Neuronal stem cell (in vitro differentiated cells): ENCODE results near the gene SIVA1.

ENCODE experiments used
- DNase-seq: peaks from one replicate; pipeline ENCODE4 v3.0.0-alpha.2; 2013; ENCODE audit warnings: low spot score
- H2AFZ ChIP-seq: one replicate; pipeline ENCODE4 v1.6.1; 2013; ENCODE audit warnings: mild to moderate bottlenecking, low read length, inconsistent platforms
- H2AK5ac ChIP-seq: 2 replicates; pipeline ENCODE4 v1.6.1; 2013; ENCODE audit warnings: low read depth, mild to moderate bottlenecking, inconsistent platforms, low read length, moderate library complexity, mixed read lengths
- H2BK120ac ChIP-seq: 2 replicates; pipeline ENCODE4 v1.6.1; 2013; ENCODE audit warnings: low read depth, mild to moderate bottlenecking, inconsistent platforms, low read length, moderate library complexity, mixed read lengths
- H2BK12ac ChIP-seq: one replicate; pipeline ENCODE4 v1.6.1; 2013; ENCODE audit warnings: low read length, inconsistent platforms
- H2BK15ac ChIP-seq: 2 replicates; pipeline ENCODE4 v1.6.1; 2013; ENCODE audit warnings: mild to moderate bottlenecking, low read length, inconsistent platforms, mixed read lengths
- H2BK5ac ChIP-seq: one replicate; pipeline ENCODE4 v1.6.1; 2013; ENCODE audit warnings: inconsistent platforms, mild to moderate bottlenecking, low read length, moderate library complexity
- H3K14ac ChIP-seq: one replicate; pipeline ENCODE4 v1.6.1; 2013; ENCODE audit warnings: low read length, inconsistent platforms
- H3K18ac ChIP-seq: 2 replicates; pipeline ENCODE4 v1.6.1; 2013; ENCODE audit warnings: low read length, inconsistent platforms
- H3K23ac ChIP-seq: 2 replicates; pipeline ENCODE4 v1.6.1; 2013; ENCODE audit warnings: low read depth, mild to moderate bottlenecking, mixed read lengths, low read length, inconsistent platforms; ENCODE audit not compliant: poor library complexity
- H3K27ac ChIP-seq: replicated peaks from 3 replicates; pipeline ENCODE4 v1.5.1; 2013; ENCODE audit warnings: low read length, inconsistent platforms
- H3K27me3 ChIP-seq, 3 experiments: 2 replicates each; pipeline ENCODE4 v1.6.1; 2013; ENCODE audit warnings: low read length in 3 of 3, mild to moderate bottlenecking in 2 of 3, inconsistent platforms in 1 of 3, low read depth in 1 of 3, mixed read lengths in 1 of 3, moderate library complexity in 1 of 3; ENCODE audit not compliant: control insufficient read depth in 3 of 3, insufficient read depth in 3 of 3
- H3K36me3 ChIP-seq, 2 donors: replicated peaks in 1 of 2; 2 replicates each; pipeline ENCODE4 v1.6.1; 2013; ENCODE audit warnings: low read length in 2 of 2; ENCODE audit not compliant: control insufficient read depth in 2 of 2, insufficient read depth in 2 of 2
- H3K4ac ChIP-seq: 2 replicates; pipeline ENCODE4 v1.6.1; 2013; ENCODE audit warnings: inconsistent platforms, mild to moderate bottlenecking, low read length, moderate library complexity
- H3K4me1 ChIP-seq, 2 donors: 1 replicate in 1 of 2; 2 replicates in 1 of 2; pipeline ENCODE4 v1.6.1; 2013; ENCODE audit warnings: low read length in 2 of 2, low read depth in 1 of 2; ENCODE audit not compliant: control insufficient read depth in 2 of 2, insufficient read depth in 1 of 2
- H3K4me2 ChIP-seq: one replicate; pipeline ENCODE4 v1.6.1; 2013; ENCODE audit warnings: mild to moderate bottlenecking, low read length, inconsistent platforms; ENCODE audit not compliant: insufficient read depth, poor library complexity, severe bottlenecking
- H3K4me3 ChIP-seq, 2 donors: 2 replicates each; pipeline ENCODE4 v1.5.1; 2013; ENCODE audit warnings: low read length in 2 of 2, mild to moderate bottlenecking in 2 of 2, inconsistent platforms in 1 of 2, moderate library complexity in 1 of 2
- H3K79me1 ChIP-seq: one replicate; pipeline ENCODE4 v1.6.1; 2013; ENCODE audit warnings: low read depth, mild to moderate bottlenecking, inconsistent platforms, low read length, moderate library complexity
- H3K9ac ChIP-seq: one replicate; pipeline ENCODE4 v1.6.1; 2013; ENCODE audit warnings: mild to moderate bottlenecking, low read depth, low read length, inconsistent platforms; ENCODE audit not compliant: poor library complexity
- H3K9me3 ChIP-seq, 2 donors: replicated peaks in 1 of 2; 2 replicates each; pipeline versions ENCODE3 to v1.6.1; 2013; ENCODE audit warnings: low read length in 2 of 2, mild to moderate bottlenecking in 2 of 2, inconsistent platforms in 1 of 2, low read depth in 1 of 2, mixed read lengths in 1 of 2, moderate library complexity in 1 of 2; ENCODE audit not compliant: control insufficient read depth in 2 of 2, insufficient read depth in 1 of 2
- H4K8ac ChIP-seq: one replicate; pipeline ENCODE4 v1.6.1; 2013; ENCODE audit warnings: low read depth, mild to moderate bottlenecking, inconsistent platforms, low read length, moderate library complexity
- H4K91ac ChIP-seq: one replicate; pipeline ENCODE4 v1.6.1; 2013; ENCODE audit warnings: low read length, low read depth, mild to moderate bottlenecking, inconsistent platforms; ENCODE audit not compliant: poor library complexity
- WGBS, 2 donors: extraction: QIAGEN DNeasy Blood & Tissue Kit; methylation state at CpG; one replicate each; pipeline ENCODE4 v1.1.7; 2013; ENCODE audit warnings: missing lambda C conversion rate in 2 of 2, mixed read lengths in 1 of 2; ENCODE audit not compliant: insufficient read length in 2 of 2, insufficient replicate concordance in 1 of 2; ENCODE audit errors: extremely low coverage in 2 of 2; 5-methylcytosine and 5-hydroxymethylcytosine counted together

Gene SIVA1

DNA sequence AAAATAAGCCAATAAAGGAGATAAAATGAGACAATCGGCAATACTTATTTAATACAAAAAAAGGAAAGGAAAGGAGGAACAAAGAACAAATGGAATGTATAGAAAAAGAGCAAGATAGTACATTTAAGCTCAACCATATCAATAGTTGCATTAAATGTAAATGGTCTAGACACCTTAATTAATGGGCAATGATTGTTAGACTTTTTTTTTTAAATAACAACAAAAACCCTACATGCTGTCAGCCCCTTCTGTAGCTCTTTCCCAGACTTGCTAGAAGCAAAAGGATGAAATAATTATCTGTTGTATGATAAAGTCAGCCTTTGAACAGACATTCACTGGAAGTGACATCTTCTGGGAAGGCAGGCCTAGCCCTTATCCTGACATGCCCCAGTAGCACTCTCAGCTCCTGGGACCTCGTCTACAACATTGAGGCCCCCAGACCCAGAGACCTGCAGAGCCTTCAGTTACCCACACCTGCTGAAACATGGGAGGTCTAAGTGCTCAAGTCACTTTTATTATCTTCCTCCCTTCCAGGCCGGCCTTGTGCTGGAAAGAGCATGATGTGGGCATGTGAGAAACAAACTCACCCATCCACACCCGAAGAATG lies 13.4 kb downstream of the SIVA1 start:
- Histone ChIP-seq H2BK15ac (no peak overlapping the region), H2BK5ac (no peak overlapping the region), H3K9ac (no peak overlapping the region), H4K8ac (no peak overlapping the region), H2BK12ac (no peak overlapping the region), H3K4me3 (no peak overlapping the region), H3K4ac (no peak overlapping the region), H3K18ac (no peak overlapping the region), H3K14ac (no peak overlapping the region), H3K4me2 (no peak overlapping the region), H2AK5ac (no peak overlapping the region), H2BK120ac (no peak overlapping the region), H3K36me3 (peaks cover 16 to 39% of the 10 kb centered on the region in 2 donors), H2AFZ (no peak overlapping the region), H3K27ac (no peak overlapping the region), H3K9me3 (peaks cover 7 to 19% of the 10 kb centered on the region in 2 donors), H3K23ac (no peak overlapping the region), H3K27me3 (no peaks in the 10 kb centered on the region), H3K79me1 (peaks cover 5% of the 10 kb centered on the region), H4K91ac (no peak overlapping the region), H3K4me1 (peaks cover 5 to 13% of the 10 kb centered on the region in 2 donors)
- no CpG with 5 or more reads among the region's 4 CpGs for WGBS, 2 donors
- DNase-seq, result no peak

GRCh38 chr14:104766863-104767633 lies 14.1 kb downstream of the SIVA1 start:
- H3K4me2 ChIP-seq, result no peak overlapping the region
- H3K27me3 ChIP-seq, result no peaks in the 10 kb centered on the region
- H4K8ac ChIP-seq, result no peak overlapping the region
- no peak overlapping the region for H3K18ac ChIP-seq
- H3K14ac ChIP-seq, result no peak overlapping the region
- no peak overlapping the region for H3K4ac ChIP-seq
- no peak overlapping the region for H4K91ac ChIP-seq
- H3K23ac ChIP-seq, result no peak overlapping the region
- H3K79me1 ChIP-seq, result peaks cover 5% of the 10 kb centered on the region
- H2BK12ac ChIP-seq, result no peak overlapping the region
- H3K9ac ChIP-seq, result no peak overlapping the region
- no CpG with 5 or more reads among the region's 15 CpGs for WGBS, 2 donors
- DNase-seq, result no peak
- H2BK15ac ChIP-seq, result no peak overlapping the region
- no peak overlapping the region for H2AFZ ChIP-seq
- H3K27ac ChIP-seq, result no peak overlapping the region
- H3K4me1 ChIP-seq, result peaks cover 5 to 13% of the 10 kb centered on the region in 2 donors
- H3K36me3 ChIP-seq, result peaks cover 21 to 39% of the 10 kb centered on the region in 2 donors
- H3K9me3 ChIP-seq, result peaks cover 13 to 24% of the 10 kb centered on the region in 2 donors
- no peak overlapping the region for H2BK5ac ChIP-seq
- H3K4me3 ChIP-seq, result no peak overlapping the region
- no peak overlapping the region for H2BK120ac ChIP-seq
- H2AK5ac ChIP-seq, result no peak overlapping the region

DNA sequence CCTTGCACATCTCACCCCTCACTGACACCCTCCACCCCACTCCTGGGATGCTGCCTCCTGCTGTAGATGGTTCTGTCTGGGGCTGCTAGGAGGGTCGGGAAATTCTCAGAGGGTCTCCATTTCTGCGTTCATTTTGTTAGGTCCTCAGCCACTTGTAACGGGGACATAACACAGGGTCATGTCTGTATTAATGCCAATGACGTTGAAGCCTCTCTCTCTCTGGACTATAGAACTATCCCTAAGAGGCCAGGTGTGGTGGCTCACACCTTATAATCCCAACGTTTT lies 14.6 kb downstream of the SIVA1 start:
- Histone ChIP-seq H2BK5ac (no peak overlapping the region), H2BK15ac (no peak overlapping the region), H3K14ac (no peak overlapping the region), H3K4me1 (peaks cover 5 to 13% of the 10 kb centered on the region in 2 donors), H2BK120ac (no peak overlapping the region), H3K79me1 (peaks cover 5% of the 10 kb centered on the region), H2BK12ac (no peak overlapping the region), H3K9me3 (peaks cover 13 to 24% of the 10 kb centered on the region in 2 donors), H3K4me2 (no peak overlapping the region), H2AFZ (no peak overlapping the region), H4K8ac (no peak overlapping the region), H3K4ac (no peak overlapping the region), H2AK5ac (no peak overlapping the region), H3K27me3 (no peaks in the 10 kb centered on the region), H3K9ac (no peak overlapping the region), H3K18ac (no peak overlapping the region), H3K36me3 (peaks cover 22 to 40% of the 10 kb centered on the region in 2 donors), H3K4me3 (no peak overlapping the region), H4K91ac (no peak overlapping the region), H3K27ac (no peak overlapping the region), H3K23ac (no peak overlapping the region)
- WGBS, 2 donors, result no CpG with 5 or more reads among the region's 5 CpGs
- DNase-seq, result no peak

- Histone ChIP-seq H2AK5ac (peak overlapping the region; percentile 90), H4K8ac (no peak overlapping the region), H2BK120ac (no peak overlapping the region), H3K4me3 (peak overlapping the region in 1 of 2 donors; percentile 30), H3K27me3 (no peaks in the 10 kb centered on the region), H2BK15ac (no peak overlapping the region), H4K91ac (no peak overlapping the region), H2AFZ (peak overlapping the region; percentile 56), H3K4ac (no peak overlapping the region), H3K9me3 (peaks cover 13 to 21% of the 10 kb centered on the region in 2 donors), H2BK12ac (no peak overlapping the region), H3K23ac (peak overlapping the region; percentile 38), H3K9ac (peak overlapping the region; percentile 79), H3K4me1 (peaks cover 5 to 13% of the 10 kb centered on the region in 2 donors), H3K18ac (peak overlapping the region; percentile 80), H3K27ac (no peak overlapping the region), H3K36me3 (peaks cover 30 to 47% of the 10 kb centered on the region in 2 donors), H2BK5ac (no peak overlapping the region), H3K4me2 (no peak overlapping the region), H3K79me1 (peaks cover 10% of the 10 kb centered on the region), H3K14ac (no peak overlapping the region)
- peak; percentile 80 for DNase-seq
- no CpG with 5 or more reads among the region's 25 CpGs for WGBS, 2 donors
Measured at GRCh38 chr14:104768437-104769323, 15.7 kb downstream of the SIVA1 start.
